ENCODE measurements around the gene FMNL3.
"Not testable (repeated sequence)": the region's sequence is repeated elsewhere in the genome, so short reads cannot be mapped to it uniquely, and the experiment has no call there.

Gene FMNL3

GRCh38 chr12:49730050-49730449, 22.8 kb upstream of the FMNL3 start:
- no peak for TF ChIP-seq CTCF (IDR thresholded peaks at IDR 0.05; ENCODE audit: low read depth, low read length)
- H3K4me3 ChIP-seq (replicated peaks in 1 of 2; ENCODE audit: low read depth in 2 of 2, low read length in 2 of 2): no peak overlapping the region
- no peak for DNase-seq (ENCODE audit: low read depth in 2 of 2)

GRCh38 chr12:49728446-49728845, 21.2 kb upstream of the FMNL3 start:
- H3K4me3 ChIP-seq (replicated peaks in 1 of 2; ENCODE audit: low read depth in 2 of 2, low read length in 2 of 2): no peak overlapping the region
- no peak for TF ChIP-seq CTCF (IDR thresholded peaks at IDR 0.05; ENCODE audit: low read depth, low read length)
- no peak for DNase-seq (ENCODE audit: low read depth in 2 of 2)

DNA sequence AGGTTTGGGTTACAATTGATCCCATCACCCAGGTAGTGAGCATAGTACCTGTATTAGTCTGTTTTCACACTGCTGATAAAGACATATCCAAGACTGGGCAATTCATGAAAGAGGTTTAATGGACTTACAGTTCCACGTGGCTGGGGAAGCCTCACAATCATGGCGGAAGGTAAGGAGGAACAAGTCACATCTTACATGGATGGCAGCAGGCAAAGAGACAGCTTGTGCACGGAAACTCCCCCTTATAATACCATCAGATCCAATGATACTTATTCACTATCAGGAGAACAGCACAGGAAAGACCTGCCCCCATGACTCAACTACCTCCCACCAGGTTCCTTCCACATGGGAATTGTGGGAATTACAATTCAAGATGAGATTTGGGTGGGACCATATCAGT, 14.2 kb upstream of the FMNL3 start:
- not testable (repeated sequence) for H3K4me3 ChIP-seq (replicated peaks in 1 of 2; ENCODE audit: low read depth in 2 of 2, low read length in 2 of 2)

GRCh38 chr12:49720214-49720613, 13.0 kb upstream of the FMNL3 start:
- DNase-seq (ENCODE audit: low read depth in 2 of 2): peak in 1 of 2 donors; percentile 30
- no peak overlapping the region for H3K4me3 ChIP-seq (replicated peaks in 1 of 2; ENCODE audit: low read depth in 2 of 2, low read length in 2 of 2)
- TF ChIP-seq CTCF (IDR thresholded peaks at IDR 0.05; ENCODE audit: low read depth, low read length): peak; percentile 14

More for the DNA sequence above, 14.2 kb upstream of the FMNL3 start:
- DNase-seq (ENCODE audit: low read depth in 2 of 2): not testable (repeated sequence)

DNA sequence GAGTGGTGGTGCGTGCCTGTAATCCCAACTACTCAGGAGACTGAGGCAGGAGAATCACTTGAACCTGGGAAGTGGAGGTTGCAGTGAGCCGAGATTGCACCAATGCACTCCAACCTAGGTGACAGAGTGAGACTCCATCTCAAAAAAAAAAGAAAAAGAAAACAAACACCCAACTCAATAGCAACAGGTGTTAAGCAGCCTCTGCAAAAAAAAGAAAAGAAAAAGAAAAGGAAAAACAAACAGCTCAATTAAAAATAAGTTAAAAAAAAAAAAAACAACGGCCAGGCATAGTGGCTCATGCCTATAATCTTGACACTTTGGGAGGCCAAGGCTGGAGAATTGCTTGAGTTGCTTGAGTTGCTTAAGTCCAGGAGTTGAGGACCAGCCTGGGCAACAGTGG, 10.6 kb upstream of the FMNL3 start:
- H3K4me3 ChIP-seq (replicated peaks in 1 of 2; ENCODE audit: low read depth in 2 of 2, low read length in 2 of 2); DNase-seq (ENCODE audit: low read depth in 2 of 2): not testable (repeated sequence)

GRCh38 chr12:49716553-49716952, 9.3 kb upstream of the FMNL3 start:
- H3K4me3 ChIP-seq (replicated peaks in 1 of 2; ENCODE audit: low read depth in 2 of 2, low read length in 2 of 2): no peak overlapping the region
- TF ChIP-seq CTCF (IDR thresholded peaks at IDR 0.05; ENCODE audit: low read depth, low read length): no peak
- DNase-seq (ENCODE audit: low read depth in 2 of 2): no peak

GRCh38 chr12:49713952-49714351, 6.7 kb upstream of the FMNL3 start:
- H3K4me3 ChIP-seq (replicated peaks in 1 of 2; ENCODE audit: low read depth in 2 of 2, low read length in 2 of 2): not testable (repeated sequence)

DNA sequence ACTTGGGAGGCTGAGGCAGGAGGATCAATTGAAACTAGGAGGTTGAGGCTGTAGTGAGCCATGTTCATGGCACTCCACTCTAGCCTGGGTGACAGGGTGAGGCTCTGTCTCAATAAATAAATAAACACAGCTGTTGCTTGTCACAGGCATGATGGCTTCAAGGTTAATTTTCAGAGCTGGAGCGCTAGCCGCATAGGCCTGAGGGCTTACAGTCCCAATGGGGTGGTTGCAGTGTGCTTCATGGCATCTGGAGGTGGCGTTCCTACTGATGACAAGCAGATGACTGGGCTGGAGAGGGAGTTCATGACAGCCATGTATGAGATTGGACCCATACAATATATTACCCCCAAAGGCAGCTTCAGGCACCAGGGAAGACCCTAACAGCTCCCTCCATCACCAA, 1.6 kb upstream of the FMNL3 start:
- no peak for DNase-seq (ENCODE audit: low read depth in 2 of 2)
- TF ChIP-seq CTCF (IDR thresholded peaks at IDR 0.05; ENCODE audit: low read depth, low read length): no peak
- no peak overlapping the region for H3K4me3 ChIP-seq (replicated peaks in 1 of 2; ENCODE audit: low read depth in 2 of 2, low read length in 2 of 2)

More at GRCh38 chr12:49713952-49714351, 6.7 kb upstream of the FMNL3 start:
- DNase-seq (ENCODE audit: low read depth in 2 of 2): not testable (repeated sequence)

- TF ChIP-seq CTCF (IDR thresholded peaks at IDR 0.05; ENCODE audit: low read depth, low read length): no peak
- DNase-seq (ENCODE audit: low read depth in 2 of 2): no peak
- no peak overlapping the region for H3K4me3 ChIP-seq (replicated peaks in 1 of 2; ENCODE audit: low read depth in 2 of 2, low read length in 2 of 2)
These were observed 575 bp upstream of the FMNL3 start for GRCh38 chr12:49707812-49708147.

Measured in cardiac fibroblast (primary cell).